Activated CD4-positive, CD25-positive, alpha-beta regulatory T cell (primary cell): ENCODE results near the gene SIX1.

Source experiments
- DNase-seq, 4 experiments: peaks; one replicate each; lab custom pipeline; 2025; lab: John Stamatoyannopoulos, UW

SIX1 gene

GRCh38 chr14:60655119-60655897 lies 6.0 kb upstream of the SIX1 start:
- no peak for DNase-seq

GRCh38 chr14:60654334-60654821 lies 5.1 kb upstream of the SIX1 start:
- no peak for DNase-seq

DNA sequence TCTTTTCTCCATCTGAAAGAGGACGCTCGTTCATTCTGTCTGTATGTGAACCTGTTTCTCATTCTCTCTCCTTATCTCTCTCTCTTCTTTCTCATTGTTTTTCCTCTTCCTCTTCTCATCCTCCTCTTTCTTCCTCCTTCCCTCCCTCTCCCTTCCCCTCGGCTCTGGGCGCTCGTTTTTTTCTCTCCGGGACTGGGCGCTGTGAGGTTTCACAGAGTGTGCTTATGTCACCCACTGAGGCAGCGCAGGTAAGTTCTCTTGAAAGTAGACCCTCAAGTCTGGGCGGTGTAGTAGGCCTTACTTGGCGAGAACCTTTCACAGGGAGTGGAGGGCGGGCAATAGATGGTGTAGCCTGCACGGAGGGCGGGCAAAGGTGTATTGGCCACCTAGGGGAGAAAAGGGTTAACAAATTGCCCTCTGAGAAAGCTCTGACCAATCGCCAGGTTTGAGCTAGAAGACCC lies 4.5 kb upstream of the SIX1 start:
- DNase-seq = no peak

- DNase-seq = no peak
Observed at GRCh38 chr14:60652674-60653651, 3.7 kb upstream of the SIX1 start.

- no peak for DNase-seq
Observed at GRCh38 chr14:60651796-60652673, 2.8 kb upstream of the SIX1 start.

GRCh38 chr14:60651086-60651795 lies 2.0 kb upstream of the SIX1 start:
- DNase-seq = no peak

GRCh38 chr14:60650373-60650961 lies 1.2 kb upstream of the SIX1 start:
- no peak for DNase-seq

GRCh38 chr14:60649875-60650372 lies 647 bp upstream of the SIX1 start:
- DNase-seq = no peak

DNA sequence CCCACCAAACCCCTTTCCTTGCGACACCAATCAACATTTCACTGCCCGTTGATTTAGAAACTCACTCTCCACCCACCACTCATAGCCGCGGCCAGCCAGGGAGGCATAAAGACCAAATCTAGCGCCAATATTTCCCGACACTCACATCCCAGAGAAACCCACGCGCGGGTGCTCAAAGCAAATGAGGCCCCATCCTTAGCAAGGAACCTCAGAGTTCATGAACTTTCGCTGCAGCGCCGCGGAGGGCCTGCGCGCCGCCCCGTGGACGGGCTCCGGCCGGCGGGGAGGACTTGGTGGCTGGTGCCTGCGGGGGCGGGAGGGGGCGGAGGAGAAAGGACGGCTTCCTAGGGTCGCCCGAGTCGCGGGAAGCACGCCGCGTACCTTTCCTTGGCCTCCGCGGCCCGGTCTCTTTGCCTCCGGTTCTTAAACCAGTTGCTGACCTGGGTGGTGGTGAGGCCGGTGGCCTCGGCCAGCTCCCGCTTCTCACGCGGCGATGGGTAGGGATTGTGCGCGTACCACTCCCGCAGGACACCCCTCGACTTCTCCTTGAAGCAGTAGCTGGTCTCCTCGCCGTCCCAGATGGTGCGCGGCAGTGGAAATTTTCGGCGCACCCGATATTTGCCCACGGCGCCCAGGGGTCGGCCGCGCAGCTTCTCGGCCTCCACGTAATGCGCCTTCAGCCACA lies 886 bp downstream of the SIX1 start:
- no peak for DNase-seq

GRCh38 chr14:60647837-60648248 lies 1.4 kb downstream of the SIX1 start:
- no peak for DNase-seq

DNA sequence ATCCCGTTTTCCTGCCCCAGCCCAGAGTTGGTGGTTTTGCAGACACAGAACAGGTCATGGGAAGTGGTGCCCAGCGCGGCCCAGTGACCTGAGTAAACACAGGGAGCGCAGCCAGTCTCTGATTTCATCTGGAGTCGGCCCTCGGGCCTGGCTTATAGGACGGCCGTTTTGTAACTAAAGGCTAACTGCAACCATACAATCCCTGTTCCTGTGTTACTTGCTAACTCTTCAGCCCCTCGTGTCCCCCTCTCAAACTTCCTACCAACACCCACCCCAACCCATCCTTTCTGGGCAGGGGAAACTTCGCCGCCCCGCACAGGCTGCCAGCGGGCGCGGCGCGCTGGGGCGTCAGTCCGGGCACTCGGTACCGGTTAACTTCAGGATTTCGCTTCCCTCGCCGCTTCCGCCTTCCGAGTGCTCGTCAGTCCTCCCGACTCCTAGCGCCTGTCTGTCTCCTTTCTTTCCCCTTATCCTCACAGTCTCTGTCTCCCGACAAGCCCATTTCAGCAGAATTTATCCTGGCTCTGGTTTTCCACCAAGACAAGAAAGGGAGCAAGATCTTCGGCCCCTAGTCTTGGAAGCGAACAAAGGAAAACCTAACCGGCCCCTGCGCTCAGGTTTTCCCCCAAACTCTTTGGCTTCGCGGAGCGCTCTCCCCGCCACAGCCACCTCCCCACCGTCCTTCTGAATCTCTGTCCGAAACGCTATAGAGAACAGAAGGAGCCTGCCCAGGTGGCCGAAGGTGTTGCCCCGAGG lies 2.0 kb downstream of the SIX1 start:
- no peak for DNase-seq

DNA sequence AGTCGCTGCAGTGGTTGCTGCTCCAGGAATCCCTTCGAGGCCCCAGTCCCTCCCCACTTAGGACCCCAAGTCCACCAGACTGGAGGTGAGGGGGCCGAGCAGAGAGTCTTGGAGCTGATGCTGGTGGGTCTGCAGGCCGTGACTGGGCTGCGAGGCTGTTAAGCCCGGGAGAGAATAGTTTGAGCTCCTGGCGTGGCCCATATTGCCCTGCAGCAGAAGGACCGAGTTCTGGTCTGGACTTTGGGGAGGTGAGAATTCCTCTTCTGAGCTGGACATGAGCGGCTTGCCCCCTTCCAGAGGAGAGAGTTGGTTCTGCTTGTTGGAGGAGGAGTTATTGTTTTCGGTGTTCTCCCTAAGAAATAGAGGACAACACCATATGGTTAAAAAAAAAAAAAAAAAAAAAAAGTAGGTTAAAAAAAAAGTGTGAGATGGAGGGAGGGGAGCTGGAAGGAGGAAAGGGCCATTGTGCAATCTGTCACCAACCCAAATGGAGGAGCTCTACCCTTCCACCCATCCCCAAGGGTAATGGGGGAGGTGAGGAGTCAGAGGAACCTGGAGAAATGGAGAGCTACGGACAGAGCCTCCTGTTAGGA lies 3.0 kb downstream of the SIX1 start:
- no peak for DNase-seq

- no peak for DNase-seq
Observed at GRCh38 chr14:60645126-60645741, 4.0 kb downstream of the SIX1 start.

GRCh38 chr14:60644666-60645065 lies 4.6 kb downstream of the SIX1 start:
- no peak for DNase-seq

DNA sequence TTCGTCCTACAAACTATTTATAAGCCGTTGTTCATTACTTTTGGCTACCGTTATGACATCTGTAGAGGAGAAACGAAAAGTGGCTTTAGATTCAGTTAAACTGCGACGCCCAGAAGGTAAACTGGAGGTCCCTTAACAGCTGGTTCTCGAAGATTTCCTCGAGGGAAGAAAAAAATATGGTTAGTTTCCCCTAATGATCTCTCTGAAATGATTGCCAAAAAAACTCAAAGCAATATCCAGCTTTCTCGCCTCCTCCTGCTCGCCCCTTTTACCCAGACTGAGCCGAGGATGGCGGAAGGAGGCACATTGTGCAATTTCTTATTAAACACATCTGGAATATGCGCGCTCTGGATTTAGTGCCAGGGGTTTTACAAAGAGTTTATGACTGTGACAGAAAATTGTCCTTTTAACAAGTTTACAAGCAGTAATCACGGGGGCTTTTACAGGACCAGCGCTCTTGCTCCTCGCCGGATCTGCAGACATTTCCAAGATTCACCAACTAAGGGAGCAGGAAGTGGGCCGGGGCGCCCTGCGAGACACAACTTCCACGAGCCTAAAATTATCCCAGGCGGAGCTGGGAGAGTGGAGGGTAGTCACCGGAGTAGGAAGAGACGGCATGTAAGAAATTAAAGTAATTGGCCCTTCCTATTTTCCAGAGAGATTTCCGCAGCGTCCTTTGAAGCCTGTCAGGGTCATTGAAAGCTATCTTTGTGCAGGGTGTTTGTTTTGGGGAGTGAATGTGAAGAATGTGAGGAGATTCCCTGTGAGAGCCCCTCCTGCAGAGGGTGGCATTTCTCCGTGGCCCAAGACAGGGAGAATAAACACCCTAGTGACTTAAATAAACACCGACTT lies 5.6 kb downstream of the SIX1 start:
- DNase-seq = no peak

GRCh38 chr14:60643141-60643462 lies 6.2 kb downstream of the SIX1 start:
- no peak for DNase-seq
